Measurements from ENCODE around the gene EDC4. TPM values are rescaled to one million over a fixed set of nuclear protein-coding genes. Genes with fewer than 3 reads are reported as not detected.

Gene EDC4
- total RNA-seq, 1 donor from 2014 or later: 64.8 TPM

- Mint-ChIP-seq H3K27me3 (ENCODE audit: low read depth, unreplicated experiment) (no peaks in the 10 kb centered on the region), H3K36me3 (ENCODE audit: low read depth, unreplicated experiment) (peaks cover 17% of the 10 kb centered on the region), H3K9me3 (ENCODE audit: unreplicated experiment) (no peaks in the 10 kb centered on the region), H3K4me1 (ENCODE audit: low read depth, unreplicated experiment) (peaks cover 2% of the 10 kb centered on the region), H3K4me3 (ENCODE audit: unreplicated experiment) (no peak overlapping the region), H3K27ac (ENCODE audit: unreplicated experiment) (no peak overlapping the region)
- FAIRE-seq: no peak
- peaks cover 3% of the 10 kb centered on the region for H3K36me3 ChIP-seq (ENCODE audit: insufficient read depth, low read length)
- H3K4me1 ChIP-seq (ENCODE audit: insufficient read depth, low read length): no peaks in the 10 kb centered on the region
- H3K4me3 ChIP-seq (ENCODE audit: insufficient read depth, low read depth, low read length): no peak overlapping the region
- H2AFZ ChIP-seq (ENCODE audit: low read depth, low read length): no peak overlapping the region
- H3K9me3 ChIP-seq (ENCODE audit: insufficient read depth, low read depth, low read length): no peaks in the 10 kb centered on the region
- no peak for TF ChIP-seq CTCF (IDR thresholded peaks at IDR 0.05; ENCODE audit: insufficient read depth, low read depth, low read length)
- TF ChIP-seq EZH2 (IDR thresholded peaks at IDR 0.05; ENCODE audit: insufficient read depth, low read length): no peak
- H3K79me2 ChIP-seq (ENCODE audit: insufficient read depth, low read length): peaks cover 6% of the 10 kb centered on the region
- no peaks in the 10 kb centered on the region for H3K27me3 ChIP-seq (ENCODE audit: insufficient read depth, low read length)
- no peak for DNase-seq (ENCODE audit: low read depth)
- peaks cover 63% of the 10 kb centered on the region for H4K20me1 ChIP-seq (ENCODE audit: insufficient read depth, low read length)
- H3K27ac ChIP-seq (ENCODE audit: low read depth, low read length): no peak overlapping the region
- H3K9ac ChIP-seq (ENCODE audit: low read length): no peak overlapping the region
- no peak overlapping the region for H3K4me2 ChIP-seq (ENCODE audit: low read length)
Measured at GRCh38 chr16:67927131-67927941, 54.5 kb downstream of the EDC4 start.

GRCh38 chr16:67928147-67928546 lies 55.3 kb downstream of the EDC4 start:
- Mint-ChIP-seq H3K4me1 (ENCODE audit: low read depth, unreplicated experiment) (no peaks in the 10 kb centered on the region), H3K4me3 (ENCODE audit: unreplicated experiment) (peak overlapping the region; percentile 57), H3K36me3 (ENCODE audit: low read depth, unreplicated experiment) (peaks cover 17% of the 10 kb centered on the region), H3K9me3 (ENCODE audit: unreplicated experiment) (no peaks in the 10 kb centered on the region), H3K27ac (ENCODE audit: unreplicated experiment) (no peak overlapping the region), H3K27me3 (ENCODE audit: low read depth, unreplicated experiment) (no peaks in the 10 kb centered on the region)
- FAIRE-seq (no peak), DNase-seq (ENCODE audit: low read depth) (no peak)
- Histone ChIP-seq H3K36me3 (ENCODE audit: insufficient read depth, low read length) (peaks cover 3% of the 10 kb centered on the region), H3K27ac (ENCODE audit: low read depth, low read length) (no peak overlapping the region), H3K4me3 (ENCODE audit: insufficient read depth, low read depth, low read length) (no peak overlapping the region), H3K9me3 (ENCODE audit: insufficient read depth, low read depth, low read length) (no peaks in the 10 kb centered on the region), H3K4me1 (ENCODE audit: insufficient read depth, low read length) (no peaks in the 10 kb centered on the region), H3K79me2 (ENCODE audit: insufficient read depth, low read length) (peaks cover 4% of the 10 kb centered on the region), H3K27me3 (ENCODE audit: insufficient read depth, low read length) (no peaks in the 10 kb centered on the region), H3K4me2 (ENCODE audit: low read length) (no peak overlapping the region), H2AFZ (ENCODE audit: low read depth, low read length) (no peak overlapping the region), H3K9ac (ENCODE audit: low read length) (no peak overlapping the region), H4K20me1 (ENCODE audit: insufficient read depth, low read length) (peaks cover 55% of the 10 kb centered on the region)
- TF ChIP-seq EZH2 (IDR thresholded peaks at IDR 0.05; ENCODE audit: insufficient read depth, low read length): no peak
- TF ChIP-seq CTCF (IDR thresholded peaks at IDR 0.05; ENCODE audit: insufficient read depth, low read depth, low read length): no peak
